GM21390 (cell line): ENCODE data around the gene HOXA3.

Source experiments
- ATAC-seq: cut with Tn5 transposase; IDR thresholded peaks from one replicate; pipeline ENCODE4 v1.9.1; 2021; ENCODE audit not compliant: unreplicated experiment

HOXA3 gene

GRCh38 chr7:27145914-27146412, 6.4 kb downstream of the HOXA3 start:
- ATAC-seq, result no peak

GRCh38 chr7:27145165-27145913, 7.0 kb downstream of the HOXA3 start:
- ATAC-seq, result no peak

GRCh38 chr7:27144781-27145164, 7.6 kb downstream of the HOXA3 start:
- ATAC-seq, result no peak

GRCh38 chr7:27143950-27144780, 8.2 kb downstream of the HOXA3 start:
- ATAC-seq, result no peak

GRCh38 chr7:27143023-27143949, 9.1 kb downstream of the HOXA3 start, which contains the start of gene HOXA5:
TSS of gene HOXA5 (minus strand) at chr7:27143681. CDS start at chr7:27143607, 74 bp downstream.
- ATAC-seq, result no peak

DNA sequence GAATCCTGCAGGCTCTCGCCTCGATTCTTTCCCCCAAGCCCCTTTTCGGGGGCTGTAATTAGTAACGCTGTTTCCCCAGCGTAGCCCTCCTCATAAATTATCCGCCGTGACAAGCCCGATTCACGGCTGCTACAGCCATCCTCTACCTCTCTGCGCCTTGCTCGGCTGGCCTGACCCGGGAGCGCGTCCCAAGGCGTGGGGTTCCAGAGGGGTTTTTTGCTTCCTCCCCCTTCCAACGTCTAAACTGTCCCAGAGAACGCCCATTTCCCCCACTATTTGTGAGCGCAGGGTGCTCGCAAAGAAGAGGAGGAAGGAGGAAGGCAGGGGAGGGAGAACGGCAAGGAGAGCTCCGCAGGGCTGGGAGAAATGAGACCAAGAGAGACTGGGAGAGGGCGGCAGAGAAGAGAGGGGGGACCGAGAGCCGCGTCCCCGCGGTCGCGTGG, 9.8 kb downstream of the HOXA3 start:
- ATAC-seq, result no peak

- no peak for ATAC-seq
These were observed 10.3 kb downstream of the HOXA3 start for GRCh38 chr7:27141923-27142579.

- no peak for ATAC-seq
These were observed 11.1 kb downstream of the HOXA3 start for GRCh38 chr7:27141137-27141922.

GRCh38 chr7:27140126-27140857, 12.1 kb downstream of the HOXA3 start:
- no peak for ATAC-seq

GRCh38 chr7:27139334-27140125, 12.9 kb downstream of the HOXA3 start:
- no peak for ATAC-seq

GRCh38 chr7:27138985-27139333, 13.4 kb downstream of the HOXA3 start:
- ATAC-seq, result no peak

DNA sequence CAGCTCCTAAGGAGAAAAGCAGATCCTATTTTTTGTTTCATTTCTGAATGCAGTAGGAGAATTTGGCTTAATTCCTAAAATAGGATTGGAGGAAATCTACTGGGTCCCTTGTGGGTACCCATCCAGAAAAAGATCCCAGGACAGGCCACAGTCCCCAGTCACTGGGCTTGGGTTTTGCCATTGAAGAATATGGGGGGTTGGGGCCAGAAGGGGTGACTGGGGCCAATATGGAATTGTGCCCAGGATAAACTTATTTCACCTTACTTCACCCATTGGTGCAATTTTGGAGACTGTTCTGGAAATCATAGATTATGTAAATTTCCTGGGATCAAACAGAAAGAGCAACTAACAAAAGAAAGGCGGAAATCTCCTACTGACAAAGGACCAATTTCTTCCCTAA, 13.9 kb downstream of the HOXA3 start:
- no peak for ATAC-seq

DNA sequence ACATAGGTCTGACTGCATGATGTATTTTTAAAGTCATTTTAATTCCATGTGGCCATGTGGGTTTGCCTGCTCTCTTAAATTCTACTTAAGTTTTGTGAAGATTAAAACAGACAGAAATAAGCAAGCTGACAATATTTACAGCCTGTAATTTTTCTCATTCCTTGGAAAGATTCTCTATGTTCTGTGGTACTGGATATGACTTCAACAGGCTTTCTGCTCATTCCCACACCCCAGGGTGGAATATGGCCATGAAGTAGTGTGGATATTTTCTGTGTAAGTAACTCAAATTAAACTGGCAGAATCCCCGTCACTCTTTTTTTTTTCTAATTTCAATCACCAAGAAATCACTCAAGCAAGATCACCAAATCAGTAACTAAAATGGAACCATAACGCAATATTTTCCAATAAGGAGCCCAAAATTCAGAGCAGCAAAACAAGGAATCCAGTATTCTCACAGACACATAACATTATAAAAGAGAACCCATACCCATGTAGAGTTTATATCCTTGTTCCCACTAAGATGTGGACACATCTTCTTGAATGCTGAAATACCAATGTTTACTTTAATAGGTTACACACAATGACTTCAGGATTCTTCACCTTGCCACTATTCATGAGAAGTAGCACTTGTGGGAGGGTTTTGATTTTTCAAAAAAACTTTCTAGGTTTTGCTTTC, 14.6 kb downstream of the HOXA3 start:
- no peak for ATAC-seq

DNA sequence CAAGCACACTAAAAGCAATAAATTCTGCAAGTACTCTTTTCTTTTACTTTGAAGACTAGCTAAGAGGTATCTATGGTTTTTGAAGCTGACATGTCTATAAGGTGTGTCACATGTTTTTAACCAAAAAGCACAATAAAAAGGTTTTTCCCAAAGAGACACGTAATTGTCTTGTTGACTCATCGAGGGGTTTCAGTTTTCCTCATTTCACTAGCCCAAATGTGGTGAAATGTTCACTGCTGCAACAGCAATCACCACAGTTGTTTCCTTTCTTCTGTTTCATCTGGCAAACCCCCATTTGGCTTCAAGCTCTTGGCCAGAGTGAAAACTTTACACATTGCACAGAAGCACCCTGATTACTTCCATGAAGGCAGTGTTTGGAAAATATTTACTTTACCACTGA, 18.0 kb downstream of the HOXA3 start:
- ATAC-seq, result no peak

DNA sequence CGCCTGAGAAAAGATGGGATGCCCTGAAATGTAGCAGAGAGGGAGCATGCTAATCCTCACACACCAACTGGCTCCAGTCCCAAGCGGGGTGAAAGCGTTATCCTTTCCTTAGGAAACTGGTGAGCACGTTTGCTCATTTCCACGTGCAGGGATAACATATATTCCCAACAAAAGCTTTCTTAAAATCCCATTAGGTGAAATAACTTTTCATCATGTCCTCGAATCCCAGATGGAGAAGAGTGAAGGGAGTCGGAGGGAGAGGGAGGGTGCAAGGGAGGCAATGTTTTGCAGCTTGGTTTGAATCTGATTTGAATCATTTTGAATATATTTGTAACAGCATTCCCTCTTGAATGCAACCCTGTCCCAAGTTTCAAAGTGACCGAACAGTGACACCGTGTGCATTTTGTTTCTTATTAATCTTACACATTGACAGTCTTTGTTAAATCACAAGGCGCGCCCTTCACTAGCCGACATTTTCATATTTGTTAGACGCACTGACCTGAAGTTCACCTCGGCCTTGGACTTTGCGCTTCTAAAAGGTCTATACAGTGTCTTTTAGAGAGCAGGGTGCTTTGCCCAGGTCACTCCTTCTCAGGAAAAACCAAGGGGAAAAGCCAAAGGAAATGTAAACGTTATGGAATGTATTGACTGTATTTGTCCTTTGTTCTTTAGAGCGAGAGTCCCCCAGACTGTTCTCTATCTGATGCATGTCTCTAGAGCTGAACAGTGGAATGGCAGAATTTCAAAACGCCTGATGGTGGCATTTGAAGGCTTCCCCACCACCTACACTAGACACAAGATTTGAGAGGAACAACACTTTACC, 18.8 kb downstream of the HOXA3 start:
- ATAC-seq, result no peak

- no peak for ATAC-seq
These were observed 19.4 kb downstream of the HOXA3 start for GRCh38 chr7:27132978-27133377.

DNA sequence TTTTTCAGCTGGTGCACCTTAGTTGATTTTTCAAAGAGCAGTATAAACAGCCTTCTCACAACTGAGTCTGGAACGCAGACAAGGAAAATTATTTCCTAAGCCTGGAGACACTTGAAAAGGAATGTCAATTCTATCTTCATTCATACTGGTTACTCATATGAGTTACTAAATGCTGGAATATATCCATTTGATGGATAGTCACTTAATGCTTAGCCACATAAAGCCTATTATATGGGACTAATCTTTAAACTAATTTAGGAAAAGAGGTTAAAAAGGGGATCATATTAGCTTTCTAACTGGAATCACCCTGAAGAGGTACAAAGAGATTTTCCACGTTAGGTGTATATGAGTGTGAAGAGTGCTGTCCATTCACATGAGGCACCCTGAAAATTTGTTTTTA, 20.2 kb downstream of the HOXA3 start:
- ATAC-seq, result no peak
